Activated CD4-positive, alpha-beta T cell treated with anti-CD3 and anti-CD28 coated beads for 36 hours (primary cell): ENCODE data around the gene TSHR. TPM values are rescaled to one million over a fixed set of nuclear protein-coding genes. Genes with fewer than 3 reads are reported as not detected.

Experiments used
- ATAC-seq: fragments of 200-7000 bp; cut with Tn5 transposase; one replicate; pipeline ENCODE4 v1.10.0; 2021; ENCODE audit warnings: mild to moderate bottlenecking, moderate library complexity
- CTCF ChIA-PET: fragments of 350-600 bp; sonication (Branson Sonifier 250); formaldehyde crosslinking; loops from one replicate; lab custom pipeline; 2021; ENCODE audit warnings: antibody characterized with exemption; lab: Charles Lee
- POLR2A ChIA-PET: fragments of 350-600 bp; sonication (Branson Sonifier 250); formaldehyde crosslinking; loops from one replicate; lab custom pipeline; 2021; ENCODE audit warnings: antibody characterized with exemption, inconsistent platforms; lab: Charles Lee
- DNase-seq: peaks from one replicate; pipeline ENCODE4 v3.0.0-alpha.2; 2020
- H3K27ac Mint-ChIP-seq: one replicate; pipeline ENCODE4 v1.8.0; 2021; ENCODE audit warnings: mixed read lengths
- H3K27me3 Mint-ChIP-seq: one replicate; pipeline ENCODE4 v1.8.0; 2021; ENCODE audit warnings: mixed read lengths
- H3K36me3 Mint-ChIP-seq: one replicate; pipeline ENCODE4 v1.8.0; 2021; ENCODE audit warnings: low read depth, mixed read lengths
- H3K4me1 Mint-ChIP-seq: one replicate; pipeline ENCODE4 v1.8.0; 2021; ENCODE audit warnings: mixed read lengths
- H3K4me3 Mint-ChIP-seq: one replicate; pipeline ENCODE4 v1.8.0; 2021; ENCODE audit warnings: mild to moderate bottlenecking, moderate library complexity, mixed read lengths
- H3K9me3 Mint-ChIP-seq: one replicate; pipeline ENCODE4 v1.8.0; 2021; ENCODE audit warnings: low read depth, mixed read lengths
- intact Hi-C, 2 experiments: fragments of 100-400 bp; cut with DNase I in 1 of 2; cut with micrococcal nuclease in 1 of 2; formaldehyde crosslinking; loops; one replicate each; pipeline versions ENCODE4 v1.14.2 to v1.15.1; 2022 to 2024; cut with DNase I, micrococcal nuclease
- total RNA-seq, 2 experiments: library from RNA; stranded (reverse); gene quantifications; one replicate each; pipeline ENCODE4 v1.2.3, GENCODE V29; 2021

Gene TSHR
- total RNA-seq, 2 experiments from 2014 or later = not detected

GRCh38 chr14:81133400-81133799 lies 178.0 kb downstream of the TSHR start:
- intact Hi-C loops = no loop called here
- H3K36me3 Mint-ChIP-seq = no peaks in the 10 kb centered on the region
- DNase-seq (no peak), ATAC-seq (no peak)
- POLR2A ChIA-PET = no interaction called here
- H3K9me3 Mint-ChIP-seq = no peaks in the 10 kb centered on the region
- no peak overlapping the region for H3K4me3 Mint-ChIP-seq
- H3K4me1 Mint-ChIP-seq = no peaks in the 10 kb centered on the region
- no peak overlapping the region for H3K27ac Mint-ChIP-seq
- H3K27me3 Mint-ChIP-seq = no peaks in the 10 kb centered on the region
- CTCF ChIA-PET = interaction anchor here (0.7 kb wide), 1 partner anchor 13 kb away, joined by 3 read pairs; no protein-coding TSS in a partner anchor

- no peak for ATAC-seq
Measured at GRCh38 chr14:81137316-81137715, 181.9 kb downstream of the TSHR start.

GRCh38 chr14:81138429-81138828 lies 183.0 kb downstream of the TSHR start:
- no peaks in the 10 kb centered on the region for H3K27me3 Mint-ChIP-seq
- intact Hi-C loops = no loop called here
- no peaks in the 10 kb centered on the region for H3K4me1 Mint-ChIP-seq
- H3K9me3 Mint-ChIP-seq = no peaks in the 10 kb centered on the region
- H3K36me3 Mint-ChIP-seq = no peaks in the 10 kb centered on the region
- ChIA-PET POLR2A (no interaction called here), CTCF (interaction anchor here (0.8 to 1.1 kb wide), 2 partner anchors 24 to 376 kb away, joined by 3 to 4 read pairs; no protein-coding TSS in a partner anchor)
- no peak for DNase-seq
- ATAC-seq = no peak
- H3K27ac Mint-ChIP-seq = no peak overlapping the region
- H3K4me3 Mint-ChIP-seq = no peak overlapping the region

More at GRCh38 chr14:81137316-81137715, 181.9 kb downstream of the TSHR start:
- Mint-ChIP-seq H3K36me3 (no peaks in the 10 kb centered on the region), H3K27ac (no peak overlapping the region), H3K4me3 (no peak overlapping the region), H3K4me1 (no peaks in the 10 kb centered on the region), H3K9me3 (no peaks in the 10 kb centered on the region), H3K27me3 (no peaks in the 10 kb centered on the region)
- intact Hi-C loops = no loop called here
- DNase-seq = no peak
- CTCF ChIA-PET = interaction anchor here (1.1 to 1.3 kb wide), 2 partner anchors 23 to 33 kb away, joined by 3 to 4 read pairs; no protein-coding TSS in a partner anchor
- POLR2A ChIA-PET = no interaction called here

DNA sequence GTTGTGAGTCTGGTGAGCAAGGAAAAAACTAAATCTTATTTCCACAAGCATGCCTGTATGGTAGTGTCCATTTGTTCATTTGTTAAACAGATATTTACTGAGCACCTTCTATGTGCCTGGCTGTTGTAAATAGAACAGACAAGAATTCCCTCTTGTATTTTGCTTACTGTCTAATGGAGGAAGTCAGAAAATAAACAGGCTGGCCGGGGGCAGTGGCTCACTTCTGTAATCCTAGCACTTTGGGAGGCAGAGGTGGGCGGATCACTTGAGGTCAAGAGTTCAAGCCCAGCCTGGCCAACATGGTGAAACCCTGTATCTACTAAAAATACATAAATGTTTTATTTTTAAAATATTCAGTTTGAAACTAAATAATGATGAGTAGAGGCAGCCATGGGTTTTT lies 186.0 kb downstream of the TSHR start:
- ChIA-PET CTCF (no interaction called here), POLR2A (no interaction called here)
- Mint-ChIP-seq H3K27me3 (no peaks in the 10 kb centered on the region), H3K4me1 (no peaks in the 10 kb centered on the region), H3K27ac (no peak overlapping the region), H3K36me3 (no peaks in the 10 kb centered on the region), H3K9me3 (no peaks in the 10 kb centered on the region), H3K4me3 (no peak overlapping the region)
- ATAC-seq (no peak), DNase-seq (no peak)
- intact Hi-C loops = no loop called here

DNA sequence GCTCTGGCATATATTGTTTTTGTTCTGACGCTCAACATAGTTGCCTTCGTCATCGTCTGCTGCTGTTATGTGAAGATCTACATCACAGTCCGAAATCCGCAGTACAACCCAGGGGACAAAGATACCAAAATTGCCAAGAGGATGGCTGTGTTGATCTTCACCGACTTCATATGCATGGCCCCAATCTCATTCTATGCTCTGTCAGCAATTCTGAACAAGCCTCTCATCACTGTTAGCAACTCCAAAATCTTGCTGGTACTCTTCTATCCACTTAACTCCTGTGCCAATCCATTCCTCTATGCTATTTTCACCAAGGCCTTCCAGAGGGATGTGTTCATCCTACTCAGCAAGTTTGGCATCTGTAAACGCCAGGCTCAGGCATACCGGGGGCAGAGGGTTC lies 188.4 kb downstream of the TSHR start:
- no peaks in the 10 kb centered on the region for H3K36me3 Mint-ChIP-seq
- H3K27ac Mint-ChIP-seq = no peak overlapping the region
- no peaks in the 10 kb centered on the region for H3K9me3 Mint-ChIP-seq
- no peak overlapping the region for H3K4me3 Mint-ChIP-seq
- peaks cover 9% of the 10 kb centered on the region for H3K4me1 Mint-ChIP-seq
- no peaks in the 10 kb centered on the region for H3K27me3 Mint-ChIP-seq
- ATAC-seq (no peak), DNase-seq (no peak)
- intact Hi-C loops = no loop called here
- CTCF ChIA-PET = interaction anchor here (0.7 to 1.5 kb wide), 2 partner anchors 10 to 27 kb away, joined by 3 read pairs; no protein-coding TSS in a partner anchor
- POLR2A ChIA-PET = no interaction called here

GRCh38 chr14:81144824-81145603 lies 189.6 kb downstream of the TSHR start:
- Mint-ChIP-seq H3K4me1 (peaks cover 9% of the 10 kb centered on the region), H3K4me3 (no peak overlapping the region), H3K36me3 (no peaks in the 10 kb centered on the region), H3K27ac (no peak overlapping the region), H3K27me3 (no peaks in the 10 kb centered on the region), H3K9me3 (no peaks in the 10 kb centered on the region)
- no peak for ATAC-seq
- no peak for DNase-seq
- CTCF ChIA-PET = interaction anchor here (0.7 to 2.4 kb wide), 10 partner anchors 8 to 149 kb away, joined by 3 to 8 read pairs (median 4); no protein-coding TSS in a partner anchor
- POLR2A ChIA-PET = no interaction called here
- intact Hi-C loops = no loop called here

DNA sequence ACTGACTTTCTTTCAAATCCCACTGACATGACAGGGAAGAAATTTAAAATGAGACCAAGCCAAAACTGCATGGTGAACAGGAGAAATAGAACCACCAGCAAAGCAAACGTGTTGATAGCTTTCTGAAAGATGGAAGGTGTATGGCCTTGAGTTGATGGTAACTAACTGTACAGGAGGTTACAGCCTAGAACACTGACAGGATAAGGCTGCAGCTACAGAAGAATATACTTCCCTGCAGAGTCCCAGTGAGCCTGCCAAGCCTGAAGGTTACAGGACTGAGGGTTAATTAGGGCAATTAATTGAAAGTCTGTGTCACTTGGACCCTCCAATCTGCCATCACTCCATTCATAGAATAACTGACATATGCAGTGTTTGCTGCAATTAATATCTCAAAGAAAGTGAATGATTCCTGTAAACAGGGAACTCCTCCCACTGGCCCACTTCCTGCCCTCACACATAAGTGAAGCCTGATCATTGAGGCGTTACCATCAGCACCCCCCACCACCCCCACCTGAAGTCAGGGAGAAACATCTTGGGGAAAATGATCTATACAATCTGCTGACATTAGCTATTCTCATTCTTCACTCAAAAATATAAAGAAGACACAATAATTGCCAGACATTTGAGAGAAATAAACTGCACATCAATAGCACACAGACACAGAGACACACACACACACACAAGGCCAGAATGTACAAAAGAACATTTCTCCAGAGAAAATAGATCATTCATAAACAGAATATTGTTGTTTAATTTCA lies 191.9 kb downstream of the TSHR start:
- ATAC-seq = peak; percentile 61
- POLR2A ChIA-PET = no interaction called here
- CTCF ChIA-PET = interaction anchor here (2.1 kb wide), 1 partner anchor 23 kb away, joined by 8 read pairs; no protein-coding TSS in a partner anchor
- peak; percentile 16 for DNase-seq
- H3K27ac Mint-ChIP-seq = no peak overlapping the region
- H3K27me3 Mint-ChIP-seq = no peaks in the 10 kb centered on the region
- no peaks in the 10 kb centered on the region for H3K9me3 Mint-ChIP-seq
- no peak overlapping the region for H3K4me3 Mint-ChIP-seq
- H3K4me1 Mint-ChIP-seq = peaks cover 9% of the 10 kb centered on the region
- H3K36me3 Mint-ChIP-seq = no peaks in the 10 kb centered on the region
- intact Hi-C loops = no loop called here

DNA sequence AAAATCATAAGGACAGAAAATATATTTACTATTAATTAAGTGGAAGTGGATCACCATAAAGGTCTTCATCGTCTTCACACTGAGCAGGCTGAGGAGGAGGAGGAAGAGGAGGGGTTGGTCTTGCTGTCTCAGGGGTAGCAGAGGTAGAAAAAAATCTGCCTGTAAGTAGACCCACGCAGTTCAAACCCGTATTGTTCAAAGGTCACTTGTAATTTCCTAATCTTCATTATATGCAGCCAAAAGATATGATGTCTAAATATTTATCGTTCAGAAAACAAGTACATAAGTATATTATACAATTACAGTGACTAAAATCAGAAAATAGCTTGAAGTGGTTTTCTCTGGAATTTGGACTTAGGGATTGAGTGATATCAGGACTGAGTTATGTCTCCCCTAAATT lies 193.2 kb downstream of the TSHR start:
- ChIA-PET CTCF (no interaction called here), POLR2A (no interaction called here)
- peaks cover 19% of the 10 kb centered on the region for H3K4me1 Mint-ChIP-seq
- intact Hi-C loops = no loop called here
- no peaks in the 10 kb centered on the region for H3K36me3 Mint-ChIP-seq
- H3K4me3 Mint-ChIP-seq = no peak overlapping the region
- H3K27ac Mint-ChIP-seq = no peak overlapping the region
- ATAC-seq (no peak), DNase-seq (no peak)
- H3K27me3 Mint-ChIP-seq = no peaks in the 10 kb centered on the region
- H3K9me3 Mint-ChIP-seq = no peaks in the 10 kb centered on the region

- H3K4me3 Mint-ChIP-seq = no peak overlapping the region
- DNase-seq (peak; percentile 25), ATAC-seq (peak; percentile 96)
- intact Hi-C loops = loop anchor here (5.0 to 10.0 kb wide), 2 partner anchors 68 to 566 kb away; no protein-coding TSS in a partner anchor
- H3K9me3 Mint-ChIP-seq = no peaks in the 10 kb centered on the region
- H3K27ac Mint-ChIP-seq = no peak overlapping the region
- H3K4me1 Mint-ChIP-seq = peaks cover 12% of the 10 kb centered on the region
- H3K27me3 Mint-ChIP-seq = peaks cover 5% of the 10 kb centered on the region
- ChIA-PET CTCF (interaction anchor here (0.6 to 2.5 kb wide), 6 partner anchors 8 to 166 kb away, joined by 3 to 11 read pairs (median 3); no protein-coding TSS in a partner anchor), POLR2A (no interaction called here)
- no peaks in the 10 kb centered on the region for H3K36me3 Mint-ChIP-seq
Measured at GRCh38 chr14:81153187-81153586, 197.8 kb downstream of the TSHR start.

DNA sequence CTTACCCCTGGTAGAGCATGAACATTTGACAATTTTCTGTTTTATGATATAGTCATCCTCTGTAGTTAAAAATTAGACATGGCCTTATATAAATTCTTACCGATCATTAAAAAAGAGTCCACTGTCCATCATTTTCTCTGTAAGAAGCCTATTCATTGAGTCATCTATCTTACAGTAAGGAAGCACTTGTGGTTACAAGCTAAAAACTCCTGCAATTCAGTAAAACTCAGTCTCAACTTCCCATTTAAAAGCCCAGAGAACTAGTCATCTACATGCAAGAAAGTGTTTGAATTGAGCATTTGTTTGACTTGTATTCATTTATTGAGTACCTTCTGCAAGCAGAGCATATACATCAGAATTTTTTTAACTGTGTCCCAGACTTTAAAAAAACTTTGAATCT lies 202.0 kb downstream of the TSHR start:
- ChIA-PET POLR2A (no interaction called here), CTCF (interaction anchor here (1.5 kb wide), 1 partner anchor 13 kb away, joined by 3 read pairs; no protein-coding TSS in a partner anchor)
- Mint-ChIP-seq H3K9me3 (no peaks in the 10 kb centered on the region), H3K4me3 (no peak overlapping the region), H3K36me3 (no peaks in the 10 kb centered on the region), H3K27ac (no peak overlapping the region), H3K4me1 (peaks cover 12% of the 10 kb centered on the region), H3K27me3 (peaks cover 5% of the 10 kb centered on the region)
- DNase-seq (no peak), ATAC-seq (no peak)
- intact Hi-C loops = loop anchor here in 1 of 2 experiments (10.0 kb wide), 1 partner anchor 73 kb away; no protein-coding TSS in a partner anchor

DNA sequence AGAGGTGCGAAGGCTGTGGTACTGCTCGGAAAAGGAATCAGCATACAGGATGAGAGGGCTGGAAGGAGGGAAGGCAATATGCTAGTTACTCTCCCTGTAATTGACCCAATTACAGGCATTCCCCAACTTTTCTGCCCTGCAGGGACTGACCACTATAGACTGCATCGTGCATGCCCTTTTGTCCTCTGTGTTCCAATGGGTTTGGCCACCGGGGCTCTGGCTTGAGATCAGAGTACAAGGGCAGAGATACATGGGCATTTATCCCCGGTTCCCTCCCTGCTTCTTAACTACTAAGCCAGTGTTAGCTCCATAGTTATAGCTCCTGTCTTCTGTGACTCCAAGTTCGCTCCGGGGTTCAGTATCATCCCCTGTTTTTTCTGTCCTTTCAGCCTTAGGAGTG lies 205.7 kb downstream of the TSHR start:
- Mint-ChIP-seq H3K27me3 (no peaks in the 10 kb centered on the region), H3K4me3 (no peak overlapping the region), H3K36me3 (no peaks in the 10 kb centered on the region), H3K4me1 (peaks cover 14% of the 10 kb centered on the region), H3K9me3 (no peaks in the 10 kb centered on the region), H3K27ac (no peak overlapping the region)
- ChIA-PET CTCF (interaction anchor here (1.7 to 2.7 kb wide), 2 partner anchors 9 to 165 kb away, joined by 4 to 14 read pairs; no protein-coding TSS in a partner anchor), POLR2A (no interaction called here)
- no peak for ATAC-seq
- intact Hi-C loops = loop anchor here in 1 of 2 experiments (5.0 to 10.0 kb wide), 2 partner anchors 311 to 1106 kb away; no protein-coding TSS in a partner anchor
- DNase-seq = no peak
